ENCODE data around the gene TEX11.

TEX11 gene

GRCh38 chrX:70908541-70908940 lies at the start of gene TEX11:
TSS of gene TEX11 (minus strand) at chrX:70908711. CDS start at chrX:70907789, 922 bp downstream.
- Histone ChIP-seq H3K9ac (ENCODE audit: low read length) (no peak within 1 kb of the TSS), H3K4me3 (ENCODE audit: low read length) (no peak within 1 kb of the TSS), H3K4me1 (ENCODE audit: low read length) (no peaks in the 10 kb centered on the region), H3K27ac (ENCODE audit: low read length) (no peak within 1 kb of the TSS), H4K20me1 (ENCODE audit: insufficient read depth, low read length) (no peaks in the 10 kb centered on the region), H2AFZ (ENCODE audit: low read depth, low read length) (no peak within 1 kb of the TSS), H3K9me3 (ENCODE audit: insufficient read depth, low read length) (no peaks in the 10 kb centered on the region), H3K79me2 (ENCODE audit: low read length) (no peaks in the 10 kb centered on the region), H3K27me3 (ENCODE audit: low read depth, low read length) (no peaks in the 10 kb centered on the region), H3K36me3 (replicated peaks; ENCODE audit: low read depth, low read length) (no peaks in the 10 kb centered on the region), H3K4me2 (ENCODE audit: low read length) (no peak within 1 kb of the TSS)
- TF ChIP-seq EZH2phosphoT487 (IDR thresholded peaks at IDR 0.05; ENCODE audit: low read depth) (no peak), CTCF (IDR thresholded peaks at IDR 0.05; ENCODE audit: low read depth, low read length) (no peak)

GRCh38 chrX:70954871-70955270 lies 46.4 kb upstream of the TEX11 start:
- Histone ChIP-seq H3K9me3 (ENCODE audit: insufficient read depth, low read length) (no peaks in the 10 kb centered on the region), H2AFZ (ENCODE audit: low read depth, low read length) (no peak overlapping the region), H3K4me2 (ENCODE audit: low read length) (no peak overlapping the region), H3K4me1 (ENCODE audit: low read length) (no peaks in the 10 kb centered on the region), H3K9ac (ENCODE audit: low read length) (no peak overlapping the region), H3K36me3 (replicated peaks; ENCODE audit: low read depth, low read length) (no peaks in the 10 kb centered on the region), H4K20me1 (ENCODE audit: insufficient read depth, low read length) (no peaks in the 10 kb centered on the region), H3K27me3 (ENCODE audit: low read depth, low read length) (no peaks in the 10 kb centered on the region), H3K27ac (ENCODE audit: low read length) (no peak overlapping the region), H3K79me2 (ENCODE audit: low read length) (no peaks in the 10 kb centered on the region), H3K4me3 (ENCODE audit: low read length) (no peak overlapping the region)
- no peak for TF ChIP-seq CTCF (IDR thresholded peaks at IDR 0.05; ENCODE audit: low read depth, low read length)
- no peak for TF ChIP-seq EZH2phosphoT487 (IDR thresholded peaks at IDR 0.05; ENCODE audit: low read depth)

GRCh38 chrX:70924294-70924911 lies 15.9 kb upstream of the TEX11 start:
- Histone ChIP-seq H3K4me3 (ENCODE audit: low read length) (no peak overlapping the region), H3K9me3 (ENCODE audit: insufficient read depth, low read length) (no peaks in the 10 kb centered on the region), H2AFZ (ENCODE audit: low read depth, low read length) (no peak overlapping the region), H3K4me1 (ENCODE audit: low read length) (peaks cover 5% of the 10 kb centered on the region; the same call in 1 of the 2 replicates), H3K27ac (ENCODE audit: low read length) (no peak overlapping the region), H3K36me3 (replicated peaks; ENCODE audit: low read depth, low read length) (no peaks in the 10 kb centered on the region), H3K9ac (ENCODE audit: low read length) (no peak overlapping the region), H4K20me1 (ENCODE audit: insufficient read depth, low read length) (no peaks in the 10 kb centered on the region), H3K79me2 (ENCODE audit: low read length) (no peaks in the 10 kb centered on the region), H3K27me3 (ENCODE audit: low read depth, low read length) (no peaks in the 10 kb centered on the region), H3K4me2 (ENCODE audit: low read length) (no peak overlapping the region)
- TF ChIP-seq CTCF (IDR thresholded peaks at IDR 0.05; ENCODE audit: low read depth, low read length) (no peak), EZH2phosphoT487 (IDR thresholded peaks at IDR 0.05; ENCODE audit: low read depth) (no peak)

- Histone ChIP-seq H3K4me3 (ENCODE audit: low read length) (no peak overlapping the region), H3K4me2 (ENCODE audit: low read length) (no peak overlapping the region), H3K4me1 (ENCODE audit: low read length) (peaks cover 5% of the 10 kb centered on the region; the same call in 1 of the 2 replicates), H3K9me3 (ENCODE audit: insufficient read depth, low read length) (no peaks in the 10 kb centered on the region), H3K27me3 (ENCODE audit: low read depth, low read length) (no peaks in the 10 kb centered on the region), H3K27ac (ENCODE audit: low read length) (no peak overlapping the region), H2AFZ (ENCODE audit: low read depth, low read length) (no peak overlapping the region), H4K20me1 (ENCODE audit: insufficient read depth, low read length) (no peaks in the 10 kb centered on the region), H3K36me3 (replicated peaks; ENCODE audit: low read depth, low read length) (no peaks in the 10 kb centered on the region), H3K9ac (ENCODE audit: low read length) (no peak overlapping the region), H3K79me2 (ENCODE audit: low read length) (no peaks in the 10 kb centered on the region)
- TF ChIP-seq CTCF (IDR thresholded peaks at IDR 0.05; ENCODE audit: low read depth, low read length) (no peak), EZH2phosphoT487 (IDR thresholded peaks at IDR 0.05; ENCODE audit: low read depth) (no peak)
Observed at GRCh38 chrX:70922774-70923473, 14.4 kb upstream of the TEX11 start.

Data from OCI-LY3 (cell line).